ENCODE data around the gene PLCZ1. TPM values are rescaled to one million over a fixed set of nuclear protein-coding genes. Genes with fewer than 3 reads are reported as not detected.

PLCZ1 gene
- total RNA-seq, 1 donor from 2014 or later: not detected

DNA sequence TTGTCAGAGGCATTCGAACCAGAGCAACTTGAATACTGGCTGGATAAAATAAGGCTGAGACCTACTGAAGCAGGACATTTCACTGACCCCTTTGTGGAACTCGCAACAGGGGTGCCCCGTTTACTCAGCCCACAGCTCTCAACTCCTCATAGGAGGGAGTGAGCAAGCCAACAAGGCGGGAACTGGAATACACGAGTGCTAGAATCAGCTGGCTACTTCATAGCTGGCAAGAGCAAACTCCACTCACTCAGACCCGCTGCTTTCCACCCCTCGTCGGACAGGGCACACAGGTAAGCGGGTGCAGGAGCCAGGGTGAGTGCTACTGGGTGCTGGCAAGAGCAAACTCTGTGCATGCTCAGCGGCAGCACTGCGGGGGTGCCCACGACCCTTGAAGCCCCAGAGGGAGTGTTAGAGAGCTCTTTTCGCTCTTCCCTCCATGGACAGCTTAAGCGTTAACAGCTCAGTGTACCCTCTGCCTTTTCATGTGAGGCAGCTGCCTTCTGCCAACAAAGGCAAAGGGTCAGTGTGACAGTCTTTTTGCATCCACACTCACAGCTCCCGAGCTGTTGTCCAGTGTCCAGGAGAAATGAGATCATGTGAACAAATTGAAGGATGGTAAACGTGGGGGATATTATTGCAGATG lies 15.8 kb upstream of the PLCZ1 start:
- Histone ChIP-seq H3K4me3 (peak overlapping the region in 1 of 2 donors; percentile 13), H3K4me1 (peaks cover 13% of the 10 kb centered on the region), H3K27ac (no peak overlapping the region), H3K9me3 (no peaks in the 10 kb centered on the region), H3K27me3 (no peaks in the 10 kb centered on the region), H3K36me3 (no peaks in the 10 kb centered on the region)
- TF ChIP-seq POLR2A (IDR thresholded peaks at IDR 0.05) (no peak), POLR2AphosphoS5 (IDR thresholded peaks at IDR 0.05; ENCODE audit: insufficient read depth in 1 of 2, low read depth in 1 of 2) (no peak)
- intact Hi-C loops (cut with DNase I): no loop called here
- DNase-seq (ENCODE audit: extremely low spot score in 2 of 2): no peak

DNA sequence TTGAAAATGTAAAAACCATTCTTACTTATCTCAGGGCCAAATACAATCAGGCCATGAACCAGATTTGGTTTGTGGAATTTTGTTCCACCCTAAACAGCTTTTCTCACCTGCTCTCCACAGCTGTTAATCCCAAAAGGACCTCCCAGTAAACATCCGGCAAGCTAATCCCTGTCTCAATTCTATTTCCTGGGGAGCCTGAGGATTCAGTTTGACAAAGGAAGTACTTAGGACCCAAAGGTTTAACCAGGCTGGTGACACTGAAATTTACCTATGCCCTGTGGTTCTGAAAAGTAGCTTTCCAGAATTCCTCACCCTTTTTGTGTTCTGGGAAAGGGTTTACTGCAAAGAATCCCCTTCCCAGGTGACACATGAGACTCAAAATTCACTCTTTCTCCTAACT lies 15.1 kb upstream of the PLCZ1 start:
- peaks cover 13% of the 10 kb centered on the region for H3K4me1 ChIP-seq
- no peaks in the 10 kb centered on the region for H3K36me3 ChIP-seq
- no peak for TF ChIP-seq POLR2AphosphoS5 (IDR thresholded peaks at IDR 0.05; ENCODE audit: insufficient read depth in 1 of 2, low read depth in 1 of 2)
- no peak for TF ChIP-seq POLR2A (IDR thresholded peaks at IDR 0.05)
- TF ChIP-seq, protein P1, sequence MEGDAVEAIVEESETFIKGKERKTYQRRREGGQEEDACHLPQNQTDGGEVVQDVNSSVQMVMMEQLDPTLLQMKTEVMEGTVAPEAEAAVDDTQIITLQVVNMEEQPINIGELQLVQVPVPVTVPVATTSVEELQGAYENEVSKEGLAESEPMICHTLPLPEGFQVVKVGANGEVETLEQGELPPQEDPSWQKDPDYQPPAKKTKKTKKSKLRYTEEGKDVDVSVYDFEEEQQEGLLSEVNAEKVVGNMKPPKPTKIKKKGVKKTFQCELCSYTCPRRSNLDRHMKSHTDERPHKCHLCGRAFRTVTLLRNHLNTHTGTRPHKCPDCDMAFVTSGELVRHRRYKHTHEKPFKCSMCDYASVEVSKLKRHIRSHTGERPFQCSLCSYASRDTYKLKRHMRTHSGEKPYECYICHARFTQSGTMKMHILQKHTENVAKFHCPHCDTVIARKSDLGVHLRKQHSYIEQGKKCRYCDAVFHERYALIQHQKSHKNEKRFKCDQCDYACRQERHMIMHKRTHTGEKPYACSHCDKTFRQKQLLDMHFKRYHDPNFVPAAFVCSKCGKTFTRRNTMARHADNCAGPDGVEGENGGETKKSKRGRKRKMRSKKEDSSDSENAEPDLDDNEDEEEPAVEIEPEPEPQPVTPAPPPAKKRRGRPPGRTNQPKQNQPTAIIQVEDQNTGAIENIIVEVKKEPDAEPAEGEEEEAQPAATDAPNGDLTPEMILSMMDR (IDR thresholded peaks at IDR 0.05): no peak
- H3K27ac ChIP-seq: no peak overlapping the region
- H3K4me3 ChIP-seq: no peak overlapping the region
- H3K27me3 ChIP-seq: no peaks in the 10 kb centered on the region
- no peak for DNase-seq (ENCODE audit: extremely low spot score in 2 of 2)
- intact Hi-C loops (cut with DNase I): no loop called here
- H3K9me3 ChIP-seq: no peaks in the 10 kb centered on the region

DNA sequence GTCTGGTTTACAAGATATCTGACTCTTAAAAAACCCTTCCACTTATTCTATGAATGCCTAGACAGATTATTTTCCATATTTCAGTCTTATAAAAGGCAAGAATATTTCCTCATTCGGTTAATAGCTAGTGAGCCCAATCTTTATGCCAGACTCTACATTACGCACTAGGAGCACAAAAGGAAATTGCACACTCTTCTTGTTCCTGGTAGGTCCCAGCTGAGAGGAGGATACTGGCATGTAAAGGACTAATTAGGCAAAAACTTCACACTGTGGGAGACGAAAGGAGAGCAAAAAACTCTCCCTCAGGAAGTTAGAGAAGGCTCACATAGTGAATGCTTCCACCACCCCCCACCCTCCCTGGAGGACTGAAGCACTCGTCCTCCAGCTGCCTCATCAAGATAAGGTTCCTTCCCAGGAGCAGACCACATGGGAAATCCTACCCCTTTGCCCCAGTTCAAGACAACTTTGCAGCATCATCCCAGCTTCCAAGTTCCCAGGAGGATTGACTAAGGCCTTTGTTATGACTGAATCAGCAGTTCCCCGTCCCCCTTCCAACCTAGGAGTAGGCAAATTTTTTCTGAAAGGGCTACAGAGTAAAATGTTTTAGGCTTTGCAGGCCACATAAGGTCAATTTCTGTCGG lies 14.6 kb upstream of the PLCZ1 start:
- intact Hi-C loops (cut with DNase I): no loop called here
- TF ChIP-seq, protein P1 (IDR thresholded peaks at IDR 0.05): no peak
- no peak for TF ChIP-seq POLR2A (IDR thresholded peaks at IDR 0.05)
- TF ChIP-seq POLR2AphosphoS5 (IDR thresholded peaks at IDR 0.05; ENCODE audit: insufficient read depth in 1 of 2, low read depth in 1 of 2): no peak
- no peaks in the 10 kb centered on the region for H3K27me3 ChIP-seq
- no peak overlapping the region for H3K27ac ChIP-seq
- no peak for DNase-seq (ENCODE audit: extremely low spot score in 2 of 2)
- H3K4me1 ChIP-seq: peaks cover 13% of the 10 kb centered on the region
- H3K9me3 ChIP-seq: no peaks in the 10 kb centered on the region
- no peaks in the 10 kb centered on the region for H3K36me3 ChIP-seq
- no peak overlapping the region for H3K4me3 ChIP-seq

DNA sequence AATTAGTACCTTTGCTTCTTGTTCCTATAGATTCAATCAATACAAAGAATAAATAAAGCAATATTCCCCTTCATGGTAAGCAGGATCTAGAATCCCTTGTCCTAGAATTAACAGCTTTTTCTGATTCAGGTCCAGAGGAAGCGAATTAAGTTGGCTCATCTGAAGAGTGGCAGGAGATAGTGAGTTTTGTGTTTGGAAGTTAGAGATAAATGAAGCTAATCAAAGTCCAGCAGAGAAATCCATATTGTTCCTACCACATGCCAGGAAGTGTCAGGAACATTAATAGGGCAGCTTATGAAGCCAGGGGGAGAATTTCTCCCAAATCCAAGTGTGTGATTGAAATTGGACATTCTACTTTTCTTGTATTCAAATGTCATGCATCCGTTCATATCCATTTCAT lies 14.1 kb upstream of the PLCZ1 start:
- Histone ChIP-seq H3K4me3 (no peak overlapping the region), H3K9me3 (no peaks in the 10 kb centered on the region), H3K27me3 (no peaks in the 10 kb centered on the region), H3K27ac (no peak overlapping the region), H3K4me1 (peaks cover 13% of the 10 kb centered on the region), H3K36me3 (no peaks in the 10 kb centered on the region)
- intact Hi-C loops (cut with DNase I): no loop called here
- no peak for DNase-seq (ENCODE audit: extremely low spot score in 2 of 2)
- TF ChIP-seq, protein P1 (IDR thresholded peaks at IDR 0.05): no peak
- TF ChIP-seq POLR2AphosphoS5 (IDR thresholded peaks at IDR 0.05; ENCODE audit: insufficient read depth in 1 of 2, low read depth in 1 of 2) (no peak), POLR2A (IDR thresholded peaks at IDR 0.05) (no peak)

DNA sequence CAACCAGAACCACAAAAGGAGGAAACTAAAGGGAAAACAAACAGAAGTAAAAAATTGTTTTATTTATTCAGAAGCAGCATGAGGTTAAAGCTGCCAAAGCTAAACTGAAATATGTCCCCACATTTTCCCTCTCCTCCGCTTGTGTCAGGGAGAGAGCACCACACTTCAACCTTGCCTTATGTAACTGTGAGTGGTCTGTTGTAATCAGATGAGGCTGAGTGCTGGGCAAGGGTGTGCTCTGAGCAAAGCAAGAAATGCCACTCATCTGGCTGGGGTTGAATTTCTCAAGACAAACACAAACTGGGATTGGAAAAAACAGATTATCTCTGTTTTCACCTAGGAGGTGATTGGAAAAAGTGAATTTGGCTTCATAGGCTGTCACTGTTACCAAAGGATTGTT lies 12.3 kb upstream of the PLCZ1 start:
- TF ChIP-seq, protein P1 (IDR thresholded peaks at IDR 0.05): no peak
- intact Hi-C loops (cut with DNase I): no loop called here
- Histone ChIP-seq H3K4me1 (peaks cover 13% of the 10 kb centered on the region), H3K27me3 (no peaks in the 10 kb centered on the region), H3K4me3 (no peak overlapping the region), H3K36me3 (no peaks in the 10 kb centered on the region), H3K27ac (no peak overlapping the region), H3K9me3 (no peaks in the 10 kb centered on the region)
- DNase-seq (ENCODE audit: extremely low spot score in 2 of 2): no peak
